K562 (cell line): ENCODE data around the gene DYTN. TPM values are rescaled to one million over a fixed set of nuclear protein-coding genes. Genes with fewer than 3 reads are reported as not detected.

Experiments
- ATAC-seq: fragments of 200-7000 bp; cut with Tn5 transposase; 3 replicates; pipeline ENCODE4 v1.9.1; 2020; ENCODE audit warnings: moderate library complexity
- BruUV-seq: library from RNA; stranded (reverse); fragments of 400-500 nt; replicated peaks from 2 replicates; lab custom pipeline; 2021; lab: Mats Ljungman, UMichigan
- CTCF ChIA-PET: fragments of 300-600 bp; formaldehyde crosslinking; extraction: SDS; loops from one replicate; lab custom pipeline; 2021; ENCODE audit warnings: low intra/inter-chr PET ratio; lab: Yijun Ruan, JAX
- POLR2A ChIA-PET: fragments of 300-600, 350-650 bp; sonication (Branson Sonifier 250); formaldehyde crosslinking; extraction: SDS; loops from one replicate; lab custom pipeline; 2021; ENCODE audit warnings: antibody characterized with exemption, inconsistent platforms; lab: Yijun Ruan, JAX
- DNase-seq, 4 experiments: peaks; one replicate each; pipeline versions ENCODE4 v3.0.0 to v3.0.0-alpha.2; 2011 to 2018; ENCODE audit warnings: low spot score in 3 of 4, mixed read lengths in 3 of 4; ENCODE audit errors: extremely low read depth in 1 of 4
- FAIRE-seq: peaks from 2 replicates; lab custom pipeline; 2011; peaks lifted over from hg19 to GRCh38; lab: Jason Lieb, UNC
- H2AFZ ChIP-seq: 2 replicates; pipeline ENCODE4 v1.6.0; 2011; ENCODE audit warnings: low read depth, low read length, control low read depth, inconsistent platforms
- H3K27ac ChIP-seq: fragments of 200-600 bp; 3 replicates; pipeline ENCODE4 v1.8.0; 2011; ENCODE audit warnings: low read depth, mild to moderate bottlenecking, control low read depth, inconsistent platforms, low read length, moderate library complexity, mixed read lengths; ENCODE audit errors: extremely low read depth
- H3K27me3 ChIP-seq, 2 experiments: fragments of 300-600 bp in 1 of 2; 2 replicates in 1 of 2; 3 replicates in 1 of 2; pipeline versions ENCODE4 v1.6.0 to v1.8.0; 2011; ENCODE audit warnings: inconsistent platforms in 2 of 2, low read length in 2 of 2, mild to moderate bottlenecking in 1 of 2, mixed read lengths in 1 of 2, moderate library complexity in 1 of 2; ENCODE audit not compliant: control insufficient read depth in 2 of 2, insufficient read depth in 2 of 2
- H3K36me3 ChIP-seq: fragments of 300-600 bp; 3 replicates; pipeline ENCODE4 v1.8.0; 2011; ENCODE audit warnings: mild to moderate bottlenecking, low read length, inconsistent platforms; ENCODE audit not compliant: control insufficient read depth, insufficient read depth
- H3K4me1 ChIP-seq, 2 experiments: fragments of 200-600 bp in 1 of 2; replicated peaks in 1 of 2; 2 replicates in 1 of 2; 3 replicates in 1 of 2; pipeline versions ENCODE4 v1.5.1 to v1.8.0; 2011; ENCODE audit warnings: inconsistent platforms in 2 of 2, low read length in 2 of 2, mild to moderate bottlenecking in 1 of 2, mixed read lengths in 1 of 2, moderate library complexity in 1 of 2; ENCODE audit not compliant: control insufficient read depth in 2 of 2, insufficient read depth in 2 of 2
- H3K4me2 ChIP-seq: 2 replicates; pipeline ENCODE4 v1.6.1; 2011; ENCODE audit warnings: low read length, control low read depth, inconsistent platforms, mixed read lengths; ENCODE audit not compliant: insufficient read depth
- H3K4me3 ChIP-seq: fragments of 200-600 bp; sonication (generic), shearing (Covaris generic); 2 replicates; pipeline ENCODE4 v1.5.1; 2016; ENCODE audit warnings: control low read depth, inconsistent platforms
- H3K79me2 ChIP-seq: fragments of 200-600 bp; 3 replicates; pipeline ENCODE4 v1.8.0; 2011; ENCODE audit warnings: low read length, inconsistent platforms; ENCODE audit not compliant: control insufficient read depth, insufficient read depth
- H3K9ac ChIP-seq, 2 experiments: 2 replicates each; pipeline versions ENCODE4 v1.6.0 to v1.6.1; 2011; ENCODE audit warnings: low read depth in 2 of 2, low read length in 2 of 2, control low read depth in 1 of 2, inconsistent platforms in 1 of 2, mild to moderate bottlenecking in 1 of 2, mixed read lengths in 1 of 2; ENCODE audit not compliant: insufficient read depth in 1 of 2
- H3K9me1 ChIP-seq: one replicate; pipeline ENCODE4 v1.6.0; 2011; ENCODE audit warnings: inconsistent platforms, mild to moderate bottlenecking, low read length, moderate library complexity; ENCODE audit not compliant: control insufficient read depth, insufficient read depth
- H3K9me3 ChIP-seq: replicated peaks from 2 replicates; pipeline ENCODE4 v1.5.1; 2011; ENCODE audit warnings: low read depth, low read length, inconsistent platforms; ENCODE audit not compliant: control insufficient read depth, insufficient read depth
- H4K20me1 ChIP-seq: replicated peaks from 2 replicates; pipeline ENCODE4 v1.6.1; 2011; ENCODE audit warnings: low read length, inconsistent platforms, mixed read lengths; ENCODE audit not compliant: control insufficient read depth, insufficient read depth
- CBX5 ChIP-seq: IDR thresholded peaks from 2 replicates; pipeline ENCODE4 v1.6.1; 2014; ENCODE audit warnings: low read depth, borderline replicate concordance
- ELF2 ChIP-seq: fragments of 250-450 bp; sonication (Bioruptor Pico); IDR thresholded peaks from 2 replicates; pipeline ENCODE4 v1.5.0; 2021; ENCODE audit warnings: mild to moderate bottlenecking
- GMEB1 ChIP-seq: fragments of 250-450 bp; sonication (Bioruptor Pico); IDR thresholded peaks from 2 replicates; pipeline ENCODE4 v1.4.0; 2020; ENCODE audit warnings: mild to moderate bottlenecking
- HIVEP1 ChIP-seq: fragments of 250-450 bp; sonication (Bioruptor Pico); IDR thresholded peaks from 2 replicates; pipeline ENCODE4 v1.4.0; 2020; ENCODE audit warnings: mild to moderate bottlenecking
- PKNOX1 ChIP-seq: fragments of 450-650 bp; IDR thresholded peaks from 2 replicates; pipeline ENCODE4 v1.6.1; 2016
- POLR2B ChIP-seq: fragments of 450-650 bp; IDR thresholded peaks from 2 replicates; pipeline ENCODE4 v1.6.1; 2018; ENCODE audit warnings: low read depth; ENCODE audit not compliant: partially characterized antibody
- POLR3A ChIP-seq: IDR thresholded peaks from 2 replicates; pipeline ENCODE4 v1.6.1; 2011; ENCODE audit warnings: borderline replicate concordance, mild to moderate bottlenecking, moderate library complexity; ENCODE audit not compliant: insufficient read length, insufficient read depth; ENCODE audit errors: extremely low read depth
- ZNF316 ChIP-seq: fragments of 450-650 bp; IDR thresholded peaks from 2 replicates; pipeline ENCODE4 v1.6.1; 2016
- ZNF699 ChIP-seq: fragments of 250-450 bp; sonication (Bioruptor Pico); IDR thresholded peaks from 2 replicates; pipeline ENCODE4 v1.8.0; 2021; ENCODE audit warnings: mild to moderate bottlenecking, moderate library complexity; ENCODE audit not compliant: insufficient replicate concordance
- WGBS: fragments of 100-300 bp; shearing (Covaris generic); methylation state at CpG from one replicate; pipeline ENCODE4 v1.1.6; 2016; ENCODE audit warnings: low coverage, mixed read lengths; ENCODE audit not compliant: insufficient coverage; ENCODE audit errors: missing lambda C conversion rate; 5-methylcytosine and 5-hydroxymethylcytosine counted together
- in situ Hi-C: fragments of 300-500 bp; cut with MboI; formaldehyde crosslinking; loops from 4 replicates; pipeline ENCODE4 v1.15.0; 2018; ENCODE audit warnings: inconsistent platforms, mixed read lengths
- intact Hi-C: fragments of 100-400 bp; cut with micrococcal nuclease; formaldehyde crosslinking; loops from 2 replicates; pipeline ENCODE4 v1.14.2; 2022
- polyA plus RNA-seq, 8 experiments: library from polyadenylated mRNA; depleted of rRNA in 4 of 8; stranded (reverse) in 5 of 8; unstranded in 3 of 8; fragments of >200 nt; fragmentation: Nextera tagmentation in 2 of 8; fragmentation: Illumina TruSeq in 1 of 8; extraction: Ambion mirVana in 2 of 8; extraction: Trizol in 1 of 8; gene quantifications; 2 replicates each; pipeline versions ENCODE4 v1.2.1 to v1.2.3, GENCODE V29; 2011 to 2014; ENCODE audit warnings: inconsistent platforms in 1 of 8, missing spikeins in 1 of 8
- total RNA-seq, 7 experiments: library from RNA; depleted of rRNA in 6 of 7; stranded (reverse); fragments of >200 nt in 6 of 7; fragmentation: Illumina TruSeq in 2 of 7; extraction: Trizol in 2 of 7; gene quantifications; 2 replicates each; pipeline versions ENCODE4 v1.2.1 to v1.2.3, GENCODE V29; 2011 to 2021; ENCODE audit warnings: low replicate concordance in 1 of 7
- TF ChIP-seq, protein P1 (sequence below): fragments of 250-450 bp; sonication (Bioruptor Pico); IDR thresholded peaks from 2 replicates; pipeline ENCODE4 v1.8.0; 2021; ENCODE audit warnings: moderate library complexity, mild to moderate bottlenecking, inconsistent platforms
- TF ChIP-seq, protein P2 (sequence below): fragments of 250-450 bp; sonication (Bioruptor Pico); IDR thresholded peaks from 2 replicates; pipeline ENCODE4 v1.5.1; 2021; ENCODE audit warnings: mild to moderate bottlenecking

The DYTN gene
- total and polyA plus RNA-seq, 9 of the 15 experiments (the other 6 are each of a cell fraction or from before 2014, with no cell fraction given) = not detected

GRCh38 chr2:206688453-206688852, 29.7 kb downstream of the DYTN start:
- DNase-seq = no peak
- no peak for FAIRE-seq
- H3K27me3 ChIP-seq = peaks cover 0 to 5% of the 10 kb centered on the region in 2 experiments; a peak in 2 of 5 replicates
- no peak overlapping the region for H3K27ac ChIP-seq
- no peaks in the 10 kb centered on the region for H3K9me1 ChIP-seq
- no peaks in the 10 kb centered on the region for H3K9me3 ChIP-seq
- CTCF ChIA-PET = no interaction called here
- H3K79me2 ChIP-seq = no peaks in the 10 kb centered on the region
- in situ Hi-C loops = no loop called here
- no peaks in the 10 kb centered on the region for H3K4me1 ChIP-seq
- TF ChIP-seq ZNF316 (0 out of 2 replicates have a peak, but pooled peaks have one; percentile 35), ZNF699 (no peak)
- intact Hi-C loops = no loop called here
- H4K20me1 ChIP-seq = no peaks in the 10 kb centered on the region
- no peak overlapping the region for H3K9ac ChIP-seq
- POLR2A ChIA-PET = interaction anchor here (0.6 kb wide), 1 partner anchor 363 kb away, joined by 4 read pairs; no protein-coding TSS in a partner anchor
- BruUV-seq = no TSS peak
- ATAC-seq = no peak
- WGBS = 0% methylated on average over 2 of the region's 2 CpGs
- no peak overlapping the region for H2AFZ ChIP-seq
- no peak overlapping the region for H3K4me2 ChIP-seq
- no peaks in the 10 kb centered on the region for H3K36me3 ChIP-seq
- H3K4me3 ChIP-seq = no peak overlapping the region

- no peaks in the 10 kb centered on the region for H3K36me3 ChIP-seq
- no peak overlapping the region for H3K9ac ChIP-seq
- H3K9me1 ChIP-seq = no peaks in the 10 kb centered on the region
- ChIA-PET POLR2A (no interaction called here), CTCF (no interaction called here)
- no peaks in the 10 kb centered on the region for H3K79me2 ChIP-seq
- no peaks in the 10 kb centered on the region for H3K9me3 ChIP-seq
- intact Hi-C loops = no loop called here
- 0% methylated on average over 4 of the region's 4 CpGs for WGBS
- DNase-seq (no peak), FAIRE-seq (no peak), ATAC-seq (no peak)
- in situ Hi-C loops = no loop called here
- H3K4me2 ChIP-seq = no peak overlapping the region
- no peak overlapping the region for H3K4me3 ChIP-seq
- no TSS peak for BruUV-seq
- no peak overlapping the region for H3K27ac ChIP-seq
- no peaks in the 10 kb centered on the region for H3K4me1 ChIP-seq
- no peak overlapping the region for H2AFZ ChIP-seq
- H3K27me3 ChIP-seq = peaks cover 0 to 5% of the 10 kb centered on the region in 2 experiments; a peak in 1 of 5 replicates
- no peaks in the 10 kb centered on the region for H4K20me1 ChIP-seq
- no peak for TF ChIP-seq ELF2 (CRISPR knock-in tag)
- TF ChIP-seq HIVEP1 (CRISPR knock-in tag) = no peak
- no peak for TF ChIP-seq CBX5
- TF ChIP-seq PKNOX1 = no peak
- TF ChIP-seq GMEB1 (CRISPR knock-in tag) = no peak
- TF ChIP-seq, protein P1, sequence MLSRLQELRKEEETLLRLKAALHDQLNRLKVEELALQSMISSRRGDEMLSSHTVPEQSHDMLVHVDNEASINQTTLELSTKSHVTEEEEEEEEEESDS = no peak
- TF ChIP-seq, protein P2, sequence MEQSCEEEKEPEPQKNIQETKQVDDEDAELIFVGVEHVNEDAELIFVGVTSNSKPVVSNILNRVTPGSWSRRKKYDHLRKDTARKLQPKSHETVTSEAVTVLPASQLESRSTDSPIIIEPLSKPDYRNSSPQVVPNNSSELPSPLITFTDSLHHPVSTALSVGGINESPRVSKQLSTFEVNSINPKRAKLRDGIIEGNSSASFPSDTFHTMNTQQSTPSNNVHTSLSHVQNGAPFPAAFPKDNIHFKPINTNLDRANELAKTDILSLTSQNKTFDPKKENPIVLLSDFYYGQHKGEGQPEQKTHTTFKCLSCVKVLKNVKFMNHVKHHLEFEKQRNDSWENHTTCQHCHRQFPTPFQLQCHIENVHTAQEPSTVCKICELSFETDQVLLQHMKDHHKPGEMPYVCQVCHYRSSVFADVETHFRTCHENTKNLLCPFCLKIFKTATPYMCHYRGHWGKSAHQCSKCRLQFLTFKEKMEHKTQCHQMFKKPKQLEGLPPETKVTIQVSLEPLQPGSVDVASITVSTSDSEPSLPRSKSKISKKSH (CRISPR knock-in tag) = no peak
- no peak for TF ChIP-seq POLR3A
- TF ChIP-seq POLR2B = no peak
These were observed 34.6 kb downstream of the DYTN start for GRCh38 chr2:206683546-206683945.
